Stimulated activated CD8-positive, alpha-beta memory T cell treated with anti-CD3 and anti-CD28 coated beads, Interleukin-7, amount 100 ng/mL, for 4 hours (primary cell): Measurements from ENCODE around the gene AMZ2.
"Not testable (repeated sequence)": the region's sequence is repeated elsewhere in the genome, so short reads cannot be mapped to it uniquely, and the experiment has no call there.

Source experiments
- DNase-seq, 2 donors: peaks; one replicate each; pipeline ENCODE4 v3.0.0-alpha.2; 2020; ENCODE audit warnings: low read depth in 2 of 2

The AMZ2 gene

GRCh38 chr17:68247445-68248198, at the start of gene AMZ2:
Gene AMZ2 (plus strand): TSS chr17:68248043. CDS start chr17:68250188, 2,145 bp downstream.
- peak; percentile 89 to 96 for DNase-seq

GRCh38 chr17:68198931-68199836, 48.7 kb upstream of the AMZ2 start:
- DNase-seq, result peak in 1 of 2 donors; percentile 31

- no peak for DNase-seq
These were observed 47.8 kb upstream of the AMZ2 start for GRCh38 chr17:68199837-68200688.

- DNase-seq, result peak in 1 of 2 donors; percentile 63
These were observed 47.0 kb upstream of the AMZ2 start for GRCh38 chr17:68200689-68201417.

- DNase-seq, result not testable (repeated sequence)
These were observed 46.4 kb upstream of the AMZ2 start for GRCh38 chr17:68201418-68201771.

GRCh38 chr17:68202321-68202720, 45.5 kb upstream of the AMZ2 start:
- not testable (repeated sequence) for DNase-seq

GRCh38 chr17:68204736-68205135, 43.1 kb upstream of the AMZ2 start:
- DNase-seq, result no peak

GRCh38 chr17:68205251-68205807, 42.5 kb upstream of the AMZ2 start:
- peak; percentile 77 to 88 for DNase-seq

GRCh38 chr17:68205808-68206720, 41.8 kb upstream of the AMZ2 start:
- DNase-seq, result no peak

GRCh38 chr17:68207651-68208253, 40.1 kb upstream of the AMZ2 start:
- DNase-seq, result no peak

GRCh38 chr17:68208651-68209050, 39.2 kb upstream of the AMZ2 start:
- not testable (repeated sequence) for DNase-seq

- DNase-seq, result not testable (repeated sequence)
These were observed 38.5 kb upstream of the AMZ2 start for GRCh38 chr17:68209191-68209900.

- no peak for DNase-seq
These were observed 37.1 kb upstream of the AMZ2 start for GRCh38 chr17:68210570-68211315.

GRCh38 chr17:68213428-68214411, 34.1 kb upstream of the AMZ2 start:
- not testable (repeated sequence) for DNase-seq

- not testable (repeated sequence) for DNase-seq
These were observed 32.4 kb upstream of the AMZ2 start for GRCh38 chr17:68215453-68215852.

- not testable (repeated sequence) for DNase-seq
These were observed 28.4 kb upstream of the AMZ2 start for GRCh38 chr17:68219429-68219828.

GRCh38 chr17:68220186-68220585, 27.7 kb upstream of the AMZ2 start:
- not testable (repeated sequence) for DNase-seq
